ENCODE results near the gene ATP13A2.

- TF ChIP-seq CTCF (conservative IDR thresholded peaks at IDR 0.05; ENCODE audit: low read length) (no peak), EZH2phosphoT487 (IDR thresholded peaks at IDR 0.05; ENCODE audit: borderline replicate concordance, low read depth, low read length) (no peak)
These were observed 39.4 kb downstream of the ATP13A2 start for GRCh38 chr1:16972189-16972895.
